HCT116 (cell line): ENCODE data around the gene CHST4. TPM values are rescaled to one million over a fixed set of nuclear protein-coding genes. Genes with fewer than 3 reads are reported as not detected.

ENCODE experiments used
- ATAC-seq: fragments of 200-7000 bp; cut with Tn5 transposase; 2 replicates; pipeline ENCODE4 v1.9.1; 2020; ENCODE audit warnings: mild to moderate bottlenecking, moderate library complexity
- BruUV-seq: library from RNA; stranded (reverse); fragments of 400-500 nt; replicated peaks from 2 replicates; lab custom pipeline; 2021; lab: Mats Ljungman, UMichigan
- CTCF ChIA-PET: fragments of 300-600 bp; sonication (Branson Sonifier 250); formaldehyde crosslinking; loops from one replicate; lab custom pipeline; 2021; ENCODE audit warnings: antibody characterized with exemption; lab: Charles Lee
- POLR2A ChIA-PET: fragments of 300-600, 350-600 bp; sonication (Branson Sonifier 250); formaldehyde crosslinking; loops from one replicate; lab custom pipeline; 2021; ENCODE audit warnings: antibody characterized with exemption; lab: Charles Lee
- RAD21 ChIA-PET, 2 experiments: fragments of 300-600 bp; sonication (Branson Sonifier 250); formaldehyde crosslinking; loops; one replicate each; lab custom pipeline; 2023; ENCODE audit warnings: low total read pairs in 2 of 2; ENCODE audit not compliant: uncharacterized antibody in 2 of 2, unreplicated experiment in 2 of 2, low non-redundant PET in 1 of 2; lab: Charles Lee
- DNase-seq: peaks from one replicate; pipeline ENCODE4 v3.0.0-alpha.2; 2010; ENCODE audit warnings: low read depth, low spot score
- H2AFZ ChIP-seq: fragments of 200-600 bp; shearing (Covaris generic), sonication (generic); 2 replicates; pipeline ENCODE4 v1.6.1; 2017; ENCODE audit warnings: low read depth, mixed run types, mixed read lengths, antibody characterized with exemption, low read length; ENCODE audit not compliant: poor library complexity, severe bottlenecking
- H3K27ac ChIP-seq: 2 replicates; pipeline ENCODE4 v1.5.1; 2012; ENCODE audit warnings: low read depth, low read length
- H3K27me3 ChIP-seq: fragments of 200-600 bp; sonication (generic); 2 replicates; pipeline ENCODE4 v1.6.1; 2016; ENCODE audit warnings: mixed run types, low read length, mixed read lengths; ENCODE audit not compliant: insufficient read depth
- H3K36me3 ChIP-seq, 2 experiments: fragments of 200-500 bp in 1 of 2; fragments of 200-600 bp in 1 of 2; sonication (Bioruptor generic) in 1 of 2; sonication (generic) in 1 of 2; 2 replicates each; pipeline versions ENCODE4 v1.5.1 to v1.6.1; 2014 to 2016; ENCODE audit warnings: low read length in 2 of 2, inconsistent platforms in 1 of 2, mixed read lengths in 1 of 2, mixed run types in 1 of 2; ENCODE audit not compliant: insufficient read depth in 2 of 2, control insufficient read depth in 1 of 2
- H3K4me1 ChIP-seq, 2 experiments: fragments of 200-600 bp in 1 of 2; sonication (generic) in 1 of 2; 2 replicates each; pipeline versions ENCODE4 v1.5.1 to v1.6.1; 2012 to 2017; ENCODE audit warnings: low read length in 2 of 2, inconsistent platforms in 1 of 2, mild to moderate bottlenecking in 1 of 2, mixed read lengths in 1 of 2, mixed run types in 1 of 2, moderate library complexity in 1 of 2; ENCODE audit not compliant: insufficient read depth in 2 of 2, control insufficient read depth in 1 of 2
- H3K4me2 ChIP-seq: fragments of 200-600 bp; sonication (generic); 2 replicates; pipeline ENCODE4 v1.6.1; 2017; ENCODE audit warnings: mixed run types, low read length, mixed read lengths
- H3K4me3 ChIP-seq, 2 experiments: fragments of 200-600 bp in 1 of 2; sonication (generic) in 1 of 2; replicated peaks in 1 of 2; 2 replicates each; pipeline ENCODE4 v1.5.1; 2011 to 2016; ENCODE audit warnings: low read length in 2 of 2, control low read depth in 1 of 2, low read depth in 1 of 2, mild to moderate bottlenecking in 1 of 2, mixed read lengths in 1 of 2, mixed run types in 1 of 2
- H3K79me2 ChIP-seq: fragments of 200-600 bp; sonication (generic); 2 replicates; pipeline ENCODE4 v1.6.1; 2017; ENCODE audit warnings: mild to moderate bottlenecking, mixed run types, low read length, moderate library complexity, mixed read lengths; ENCODE audit not compliant: insufficient read depth
- H3K9ac ChIP-seq: fragments of 200-600 bp; sonication (generic); 2 replicates; pipeline ENCODE4 v1.6.1; 2016; ENCODE audit warnings: low read length, mixed read lengths
- H3K9me2 ChIP-seq: fragments of 200-600 bp; sonication (generic), shearing (Covaris generic); 2 replicates; pipeline ENCODE4 v1.6.1; 2017; ENCODE audit warnings: mixed run types, mild to moderate bottlenecking, moderate library complexity; ENCODE audit not compliant: insufficient read depth
- H3K9me3 ChIP-seq, 2 experiments: fragments of 200-500 bp in 1 of 2; fragments of 200-600 bp in 1 of 2; sonication (Bioruptor generic) in 1 of 2; sonication (generic) in 1 of 2; 2 replicates each; pipeline ENCODE4 v1.6.1; 2014 to 2017; ENCODE audit warnings: low read length in 2 of 2, mixed read lengths in 2 of 2, inconsistent platforms in 1 of 2, low read depth in 1 of 2, mild to moderate bottlenecking in 1 of 2, mixed run types in 1 of 2, moderate library complexity in 1 of 2; ENCODE audit not compliant: control insufficient read depth in 1 of 2, insufficient read depth in 1 of 2
- H4K20me1 ChIP-seq: fragments of 200-600 bp; sonication (generic), shearing (Covaris generic); 2 replicates; pipeline ENCODE4 v1.6.1; 2017; ENCODE audit warnings: mixed run types, mild to moderate bottlenecking, moderate library complexity; ENCODE audit not compliant: insufficient read depth
- CBX3 ChIP-seq: IDR thresholded peaks from 2 replicates; pipeline ENCODE4 v1.6.1; 2012; ENCODE audit warnings: low read depth
- ELF1 ChIP-seq: IDR thresholded peaks from 2 replicates; pipeline ENCODE4 v1.6.1; 2012; ENCODE audit warnings: low read depth, borderline replicate concordance
- EZH2 ChIP-seq: fragments of 200-600 bp; sonication (generic); IDR thresholded peaks from 2 replicates; pipeline ENCODE4 v1.6.1; 2017; ENCODE audit warnings: antibody characterized with exemption, mixed run types
- EZH2phosphoT487 ChIP-seq: fragments of 200-600 bp; IDR thresholded peaks from 2 replicates; pipeline ENCODE4 v1.6.1; 2018; ENCODE audit warnings: antibody characterized with exemption, borderline replicate concordance
- JUND ChIP-seq: IDR thresholded peaks from 2 replicates; pipeline ENCODE4 v1.6.1; 2012
- POLR2A ChIP-seq: IDR thresholded peaks from 2 replicates; pipeline ENCODE4 v1.7.0; 2011; ENCODE audit warnings: borderline replicate concordance; ENCODE audit not compliant: insufficient read depth, insufficient read length; ENCODE audit errors: extremely low read depth
- RAD21 ChIP-seq: IDR thresholded peaks from 2 replicates; pipeline ENCODE4 v1.6.1; 2012; ENCODE audit warnings: low read depth, mild to moderate bottlenecking
- SRF ChIP-seq: IDR thresholded peaks from 2 replicates; pipeline ENCODE4 v1.6.1; 2012; ENCODE audit warnings: low read depth
- TCF7L2 ChIP-seq: IDR thresholded peaks from 2 replicates; pipeline ENCODE4 v1.7.0; 2011; ENCODE audit warnings: borderline replicate concordance, inconsistent platforms; ENCODE audit not compliant: insufficient read depth, insufficient read length; ENCODE audit errors: extremely low read depth
- ZFX ChIP-seq: fragments of 450-650 bp; IDR thresholded peaks from 2 replicates; pipeline ENCODE4 v1.6.1; 2017
- intact Hi-C: fragments of 100-400 bp; cut with micrococcal nuclease; formaldehyde crosslinking; loops from 2 replicates; pipeline ENCODE4 v1.10.0; 2022
- total RNA-seq: library from RNA; stranded (reverse); gene quantifications from one replicate; pipeline ENCODE4 v1.2.1, GENCODE V29; 2021; ENCODE audit not compliant: unreplicated experiment
- TF ChIP-seq, protein P1 (sequence below): IDR thresholded peaks from 2 replicates; pipeline ENCODE4 v1.6.1; 2012
- TF ChIP-seq, protein P2 (sequence below), 3 experiments: fragments of 200-600 bp in 1 of 3; sonication (generic) in 1 of 3; IDR thresholded peaks in 2 of 3; conservative IDR thresholded peaks in 1 of 3; 2 replicates each; pipeline ENCODE4 v1.5.1; 2012 to 2017; ENCODE audit warnings: low read depth in 2 of 3, low read length in 2 of 3, antibody characterized with exemption in 1 of 3, borderline replicate concordance in 1 of 3, control low read depth in 1 of 3, mild to moderate bottlenecking in 1 of 3, mixed read lengths in 1 of 3, mixed run types in 1 of 3, moderate library complexity in 1 of 3; ENCODE audit not compliant: insufficient read depth in 1 of 3

CHST4 gene
- total RNA-seq, 1 experiment from 2014 or later = 0.59 TPM

DNA sequence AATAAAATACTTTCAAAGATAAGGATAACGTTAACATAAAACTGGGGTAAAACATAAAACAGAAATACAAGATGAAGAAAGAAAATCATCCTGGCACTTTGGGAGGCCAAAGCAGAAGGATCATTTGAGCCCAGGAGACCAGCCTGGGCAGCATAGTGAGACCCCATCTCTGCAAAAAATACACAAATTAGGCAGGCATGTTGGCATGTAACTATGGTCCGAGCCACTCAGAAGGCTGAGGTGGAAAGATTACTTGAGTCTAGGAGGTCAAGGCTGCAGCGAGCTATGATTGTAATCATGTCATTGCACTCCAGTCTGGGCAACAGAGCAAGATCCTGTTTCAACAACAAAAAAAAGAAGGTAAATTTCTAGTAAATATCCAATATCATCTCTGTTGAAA lies 31.1 kb downstream of the CHST4 start:
- H3K4me3 ChIP-seq = no peak overlapping the region

More for the DNA sequence above, 31.1 kb downstream of the CHST4 start:
- no peak overlapping the region for H3K27ac ChIP-seq
- no peaks in the 10 kb centered on the region for H3K79me2 ChIP-seq
- no peak overlapping the region for H3K4me2 ChIP-seq
- RAD21 ChIA-PET = no interaction called here
- H4K20me1 ChIP-seq = no peaks in the 10 kb centered on the region
- CTCF ChIA-PET = no interaction called here
- H3K4me1 ChIP-seq = no peaks in the 10 kb centered on the region
- no peaks in the 10 kb centered on the region for H3K9me2 ChIP-seq
- H3K27me3 ChIP-seq = no peaks in the 10 kb centered on the region
- TF ChIP-seq, protein P1, sequence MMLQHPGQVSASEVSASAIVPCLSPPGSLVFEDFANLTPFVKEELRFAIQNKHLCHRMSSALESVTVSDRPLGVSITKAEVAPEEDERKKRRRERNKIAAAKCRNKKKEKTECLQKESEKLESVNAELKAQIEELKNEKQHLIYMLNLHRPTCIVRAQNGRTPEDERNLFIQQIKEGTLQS = no peak
- TF ChIP-seq RAD21 (no peak), TCF7L2 (no peak), SRF (no peak), EZH2 (no peak), CBX3 (no peak), JUND (no peak), EZH2phosphoT487 (no peak), ZFX (no peak), POLR2A (no peak), ELF1 (no peak)
- TF ChIP-seq, protein P2, sequence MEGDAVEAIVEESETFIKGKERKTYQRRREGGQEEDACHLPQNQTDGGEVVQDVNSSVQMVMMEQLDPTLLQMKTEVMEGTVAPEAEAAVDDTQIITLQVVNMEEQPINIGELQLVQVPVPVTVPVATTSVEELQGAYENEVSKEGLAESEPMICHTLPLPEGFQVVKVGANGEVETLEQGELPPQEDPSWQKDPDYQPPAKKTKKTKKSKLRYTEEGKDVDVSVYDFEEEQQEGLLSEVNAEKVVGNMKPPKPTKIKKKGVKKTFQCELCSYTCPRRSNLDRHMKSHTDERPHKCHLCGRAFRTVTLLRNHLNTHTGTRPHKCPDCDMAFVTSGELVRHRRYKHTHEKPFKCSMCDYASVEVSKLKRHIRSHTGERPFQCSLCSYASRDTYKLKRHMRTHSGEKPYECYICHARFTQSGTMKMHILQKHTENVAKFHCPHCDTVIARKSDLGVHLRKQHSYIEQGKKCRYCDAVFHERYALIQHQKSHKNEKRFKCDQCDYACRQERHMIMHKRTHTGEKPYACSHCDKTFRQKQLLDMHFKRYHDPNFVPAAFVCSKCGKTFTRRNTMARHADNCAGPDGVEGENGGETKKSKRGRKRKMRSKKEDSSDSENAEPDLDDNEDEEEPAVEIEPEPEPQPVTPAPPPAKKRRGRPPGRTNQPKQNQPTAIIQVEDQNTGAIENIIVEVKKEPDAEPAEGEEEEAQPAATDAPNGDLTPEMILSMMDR (IDR thresholded peaks at IDR 0.05 in 2 of 3, conservative IDR thresholded peaks at IDR 0.05 in 1 of 3; ENCODE audit: borderline replicate concordance in 1 of 3, insufficient read depth in 1 of 3, low read depth in 2 of 3, low read length in 2 of 3) = no peak
- ATAC-seq (no peak), DNase-seq (no peak)
- intact Hi-C loops = no loop called here
- no peak overlapping the region for H2AFZ ChIP-seq
- H3K36me3 ChIP-seq = no peaks in the 10 kb centered on the region
- BruUV-seq = no TSS peak
- H3K9ac ChIP-seq = no peak overlapping the region
- H3K9me3 ChIP-seq = no peaks in the 10 kb centered on the region
- POLR2A ChIA-PET = no interaction called here
